ENCODE results near the gene RTL1.

- TF ChIP-seq CTCF (IDR thresholded peaks at IDR 0.05) (peak in 1 of 4 experiments; percentile 13), POLR2AphosphoS5 (IDR thresholded peaks at IDR 0.05) (no peak)
These were observed 3.4 kb downstream of the RTL1 start for GRCh38 chr14:100899884-100900771.
